Neural progenitor cell (in vitro differentiated cells): ENCODE results near the gene COX8C.

Experiments
- CTCF ChIP-seq: fragments of 200-600 bp; sonication (generic); IDR thresholded peaks from 2 replicates; pipeline ENCODE4 v1.5.1; 2017; ENCODE audit warnings: antibody characterized with exemption, mild to moderate bottlenecking
- EZH2 ChIP-seq: fragments of 200-600 bp; sonication (generic); IDR thresholded peaks from 2 replicates; pipeline ENCODE4 v1.6.1; 2017; ENCODE audit warnings: antibody characterized with exemption, mild to moderate bottlenecking, moderate library complexity
- EZH2phosphoT487 ChIP-seq: fragments of 200-600 bp; sonication (generic); IDR thresholded peaks from 2 replicates; pipeline ENCODE4 v1.6.1; 2017; ENCODE audit warnings: antibody characterized with exemption

GRCh38 chr14:93368996-93369712 lies 22.2 kb downstream of the COX8C start:
- no peak for TF ChIP-seq CTCF
- no peak for TF ChIP-seq EZH2
- no peak for TF ChIP-seq EZH2phosphoT487
